ENCODE data around the gene TTBK1.

DNA sequence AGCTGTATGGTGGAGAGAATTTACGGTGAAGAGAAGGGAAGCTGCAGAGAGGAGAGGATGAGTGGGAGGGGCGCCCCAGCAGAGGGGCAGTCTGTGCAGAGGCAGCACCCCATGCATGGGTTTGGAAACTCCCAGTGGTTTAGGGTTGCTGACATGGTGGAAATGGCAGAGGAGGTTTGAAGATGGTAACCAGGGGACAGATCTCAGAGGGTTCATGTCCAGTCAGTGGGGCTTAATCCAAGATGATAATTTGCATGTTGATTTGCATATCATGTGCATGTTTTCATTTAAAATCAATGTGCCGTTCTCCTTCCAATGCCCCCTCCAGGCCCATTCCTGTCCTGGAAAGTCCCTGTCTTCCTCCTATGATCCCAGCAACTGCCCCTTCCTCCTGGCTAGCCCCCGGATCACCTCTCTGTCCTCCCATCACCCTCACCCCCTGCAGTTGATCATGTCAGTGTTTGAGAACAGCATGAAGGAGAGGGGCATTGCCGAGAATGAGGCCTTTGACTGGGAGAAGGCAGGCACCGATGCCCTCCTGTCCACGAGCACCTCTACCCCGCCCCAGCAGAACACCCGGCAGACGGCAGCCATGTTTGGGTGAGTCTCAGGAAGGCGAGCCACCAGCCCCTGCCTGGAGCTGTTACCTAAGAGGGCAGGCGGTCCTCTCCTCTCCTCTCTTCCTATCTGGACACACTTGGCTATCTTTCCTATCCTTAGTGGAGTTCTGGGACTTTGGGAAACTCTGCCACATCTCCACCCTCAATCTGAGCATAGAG is 14.3 kb downstream of the TTBK1 start:
- TF ChIP-seq CTCF (IDR thresholded peaks at IDR 0.05; ENCODE audit: low read depth, low read length) (no peak), POLR2A (IDR thresholded peaks at IDR 0.05; ENCODE audit: extremely low read depth, insufficient read length) (no peak), MYC (IDR thresholded peaks at IDR 0.05; ENCODE audit: low read depth, low read length) (no peak)
- TF ChIP-seq, protein P1, sequence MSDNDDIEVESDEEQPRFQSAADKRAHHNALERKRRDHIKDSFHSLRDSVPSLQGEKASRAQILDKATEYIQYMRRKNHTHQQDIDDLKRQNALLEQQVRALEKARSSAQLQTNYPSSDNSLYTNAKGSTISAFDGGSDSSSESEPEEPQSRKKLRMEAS (IDR thresholded peaks at IDR 0.05; ENCODE audit: low read depth, low read length), result no peak
